Endodermal cell (in vitro differentiated cells): ENCODE measurements around the gene BTN1A1. TPM values are rescaled to one million over a fixed set of nuclear protein-coding genes. Genes with fewer than 3 reads are reported as not detected.
"Not testable (repeated sequence)": the region's sequence is repeated elsewhere in the genome, so short reads cannot be mapped to it uniquely, and the experiment has no call there.

Experiments used
- DNase-seq: peaks from one replicate; pipeline ENCODE4 v3.0.0-alpha.2; 2017
- H3K27ac ChIP-seq: 2 replicates; pipeline ENCODE4 v1.5.1; 2013; ENCODE audit warnings: mild to moderate bottlenecking, low read depth, low read length, moderate library complexity
- H3K27me3 ChIP-seq: 2 replicates; pipeline ENCODE4 v1.6.1; 2013; ENCODE audit warnings: mild to moderate bottlenecking, low read length, moderate library complexity; ENCODE audit not compliant: insufficient read depth, control insufficient read depth, poor library complexity, severe bottlenecking
- H3K36me3 ChIP-seq: 2 replicates; pipeline ENCODE4 v1.7.0; 2013; ENCODE audit warnings: mild to moderate bottlenecking, low read length, moderate library complexity; ENCODE audit not compliant: control insufficient read depth, insufficient read depth
- H3K4me1 ChIP-seq: one replicate; pipeline ENCODE4 v1.7.0; 2013; ENCODE audit warnings: low read length; ENCODE audit not compliant: control insufficient read depth, insufficient read depth
- H3K4me3 ChIP-seq: 2 replicates; pipeline ENCODE4 v1.5.1; 2013; ENCODE audit warnings: mild to moderate bottlenecking, low read length, moderate library complexity
- H3K9ac ChIP-seq: 2 replicates; pipeline ENCODE4 v1.6.1; 2013; ENCODE audit warnings: mild to moderate bottlenecking, low read length, moderate library complexity; ENCODE audit not compliant: poor library complexity, severe bottlenecking; ENCODE audit errors: extremely low read depth
- H3K9me3 ChIP-seq: 2 replicates; pipeline ENCODE4 v1.6.1; 2013; ENCODE audit warnings: mild to moderate bottlenecking, low read length, moderate library complexity; ENCODE audit not compliant: control insufficient read depth
- H3K27ac Mint-ChIP-seq: 2 replicates; pipeline ENCODE4 v1.8.0; 2020; ENCODE audit warnings: mixed read lengths
- H3K27me3 Mint-ChIP-seq: 2 replicates; pipeline ENCODE4 v1.8.0; 2021; ENCODE audit warnings: mild to moderate bottlenecking, mixed read lengths; ENCODE audit not compliant: insufficient read depth
- H3K36me3 Mint-ChIP-seq: 2 replicates; pipeline ENCODE4 v1.8.0; 2020; ENCODE audit warnings: low read depth, mixed read lengths
- H3K4me1 Mint-ChIP-seq: 2 replicates; pipeline ENCODE4 v1.8.0; 2020; ENCODE audit warnings: mixed read lengths
- H3K4me3 Mint-ChIP-seq: 2 replicates; pipeline ENCODE4 v1.8.0; 2020; ENCODE audit warnings: mild to moderate bottlenecking, moderate library complexity, mixed read lengths
- H3K9me3 Mint-ChIP-seq: 2 replicates; pipeline ENCODE4 v1.8.0; 2020; ENCODE audit warnings: mild to moderate bottlenecking, mixed read lengths
- WGBS, 2 experiments: methylation state at CpG; one replicate each; pipeline versions ENCODE4 v1.1.5 to v1.1.7; 2013; ENCODE audit warnings: missing lambda C conversion rate in 2 of 2, mixed read lengths in 1 of 2; ENCODE audit not compliant: insufficient coverage in 1 of 2, insufficient read length in 1 of 2; 5-methylcytosine and 5-hydroxymethylcytosine counted together
- total RNA-seq, 2 donors: library from RNA; stranded (reverse); fragmentation: NEBNext Ultra II Directional in 1 of 2; extraction: Animal tissue kit (Norgen Biotek cat#: 25700) in 1 of 2; gene quantifications; 2 replicates in 1 of 2; 3 replicates in 1 of 2; pipeline ENCODE4 v1.2.1, GENCODE V29; 2021
- TF ChIP-seq, protein P1 (sequence below): fragments of 200-600 bp; sonication (generic); conservative IDR thresholded peaks from 2 replicates; pipeline ENCODE4 v1.5.0; 2021; ENCODE audit warnings: antibody characterized with exemption, mild to moderate bottlenecking

BTN1A1 gene
- total RNA-seq, 2 donors from 2014 or later: 0.11 TPM; not detected in 1

DNA sequence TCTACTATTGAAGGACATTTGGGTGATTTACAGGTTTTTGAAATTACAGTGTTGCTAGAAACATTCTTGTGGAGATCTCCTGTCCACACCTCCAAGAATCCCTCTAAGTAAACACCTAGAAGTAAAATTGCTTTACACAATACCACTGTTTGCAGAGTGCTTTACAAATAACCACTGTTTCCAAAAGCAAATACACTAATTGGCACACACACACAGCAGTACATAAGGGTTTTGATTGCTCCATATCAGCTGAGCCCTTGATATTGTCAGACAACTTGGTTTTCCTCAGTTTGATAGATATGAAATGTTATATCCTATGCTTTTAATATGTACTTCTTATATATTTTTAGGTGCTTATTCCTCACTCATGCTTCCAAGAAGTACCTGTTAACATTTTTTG, 44.4 kb downstream of the BTN1A1 start:
- H3K9ac ChIP-seq: no peak overlapping the region
- Mint-ChIP-seq H3K4me1 (peaks cover 8% of the 10 kb centered on the region), H3K27ac (no peak overlapping the region), H3K27me3 (no peaks in the 10 kb centered on the region), H3K9me3 (no peaks in the 10 kb centered on the region), H3K4me3 (no peak overlapping the region), H3K36me3 (peaks cover 40% of the 10 kb centered on the region)
- no peak overlapping the region for H3K27ac ChIP-seq
- no peak overlapping the region for H3K4me3 ChIP-seq
- no peaks in the 10 kb centered on the region for H3K27me3 ChIP-seq
- H3K9me3 ChIP-seq: no peaks in the 10 kb centered on the region
- DNase-seq: no peak
- H3K36me3 ChIP-seq: peaks cover 43% of the 10 kb centered on the region
- no peaks in the 10 kb centered on the region for H3K4me1 ChIP-seq
- TF ChIP-seq, protein P1, sequence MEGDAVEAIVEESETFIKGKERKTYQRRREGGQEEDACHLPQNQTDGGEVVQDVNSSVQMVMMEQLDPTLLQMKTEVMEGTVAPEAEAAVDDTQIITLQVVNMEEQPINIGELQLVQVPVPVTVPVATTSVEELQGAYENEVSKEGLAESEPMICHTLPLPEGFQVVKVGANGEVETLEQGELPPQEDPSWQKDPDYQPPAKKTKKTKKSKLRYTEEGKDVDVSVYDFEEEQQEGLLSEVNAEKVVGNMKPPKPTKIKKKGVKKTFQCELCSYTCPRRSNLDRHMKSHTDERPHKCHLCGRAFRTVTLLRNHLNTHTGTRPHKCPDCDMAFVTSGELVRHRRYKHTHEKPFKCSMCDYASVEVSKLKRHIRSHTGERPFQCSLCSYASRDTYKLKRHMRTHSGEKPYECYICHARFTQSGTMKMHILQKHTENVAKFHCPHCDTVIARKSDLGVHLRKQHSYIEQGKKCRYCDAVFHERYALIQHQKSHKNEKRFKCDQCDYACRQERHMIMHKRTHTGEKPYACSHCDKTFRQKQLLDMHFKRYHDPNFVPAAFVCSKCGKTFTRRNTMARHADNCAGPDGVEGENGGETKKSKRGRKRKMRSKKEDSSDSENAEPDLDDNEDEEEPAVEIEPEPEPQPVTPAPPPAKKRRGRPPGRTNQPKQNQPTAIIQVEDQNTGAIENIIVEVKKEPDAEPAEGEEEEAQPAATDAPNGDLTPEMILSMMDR: no peak

GRCh38 chr6:26545627-26546026, 45.5 kb downstream of the BTN1A1 start:
- DNase-seq: no peak
- Mint-ChIP-seq H3K27ac (no peak overlapping the region), H3K27me3 (no peaks in the 10 kb centered on the region), H3K9me3 (no peaks in the 10 kb centered on the region), H3K4me3 (no peak overlapping the region), H3K4me1 (peaks cover 3% of the 10 kb centered on the region), H3K36me3 (peaks cover 33% of the 10 kb centered on the region)
- Histone ChIP-seq H3K4me3 (no peak overlapping the region), H3K4me1 (no peaks in the 10 kb centered on the region), H3K9ac (no peak overlapping the region), H3K27ac (no peak overlapping the region), H3K36me3 (peaks cover 41% of the 10 kb centered on the region), H3K9me3 (no peaks in the 10 kb centered on the region), H3K27me3 (no peaks in the 10 kb centered on the region)
- TF ChIP-seq, protein P1: no peak
- WGBS, 2 experiments: 92 to 95% methylated on average over 6 of the region's 6 CpGs

GRCh38 chr6:26547363-26547762, 47.3 kb downstream of the BTN1A1 start:
- H3K4me1 ChIP-seq, H3K27ac Mint-ChIP-seq, H3K27ac ChIP-seq, DNase-seq, H3K9me3 ChIP-seq, H3K4me3 ChIP-seq, H3K4me3 Mint-ChIP-seq, H3K27me3 Mint-ChIP-seq, H3K27me3 ChIP-seq, H3K9me3 Mint-ChIP-seq, H3K9ac ChIP-seq, H3K4me1 Mint-ChIP-seq: not testable (repeated sequence)
- H3K36me3 Mint-ChIP-seq: peaks cover 32% of the 10 kb centered on the region
- WGBS, 2 experiments: 90 to 96% methylated on average over 14 to 18 of the region's 18 CpGs
- H3K36me3 ChIP-seq: peaks cover 32% of the 10 kb centered on the region
